Keratinocyte (primary cell): Measurements from ENCODE around the gene BABAM2. TPM values are rescaled to one million over a fixed set of nuclear protein-coding genes. Genes with fewer than 3 reads are reported as not detected.

ENCODE experiments used
- DNase-seq: peaks from one replicate; pipeline ENCODE4 v3.0.0-alpha.2; 2011; ENCODE audit warnings: low read depth, missing footprints, low spot score
- FAIRE-seq: peaks from 2 replicates; lab custom pipeline; 2011; peaks lifted over from hg19 to GRCh38; lab: Jason Lieb, UNC
- H2AFZ ChIP-seq: 2 replicates; pipeline ENCODE4 v1.6.0; 2012; ENCODE audit warnings: low read length, control low read depth, inconsistent platforms; ENCODE audit not compliant: control insufficient read depth
- H3K27ac ChIP-seq: 2 replicates; pipeline ENCODE4 v1.5.1; 2011; ENCODE audit warnings: low read length; ENCODE audit not compliant: control insufficient read depth, insufficient read depth
- H3K27me3 ChIP-seq: 3 replicates; pipeline ENCODE4 v1.6.0; 2011; ENCODE audit warnings: low read length; ENCODE audit not compliant: control insufficient read depth, insufficient read depth; ENCODE audit errors: extremely low read depth
- H3K36me3 ChIP-seq, 2 experiments: 2 replicates in 1 of 2; 3 replicates in 1 of 2; pipeline ENCODE4 v1.5.1; 2011; ENCODE audit warnings: low read length in 2 of 2, mild to moderate bottlenecking in 1 of 2; ENCODE audit not compliant: control insufficient read depth in 2 of 2, insufficient read depth in 2 of 2; ENCODE audit errors: extremely low read depth in 1 of 2
- H3K4me1 ChIP-seq: 3 replicates; pipeline ENCODE4 v1.5.1; 2011; ENCODE audit warnings: low read length; ENCODE audit not compliant: control insufficient read depth, insufficient read depth; ENCODE audit errors: extremely low read depth
- H3K4me2 ChIP-seq: 3 replicates; pipeline ENCODE4 v1.6.0; 2011; ENCODE audit warnings: low read depth, low read length; ENCODE audit not compliant: control insufficient read depth, insufficient read depth; ENCODE audit errors: extremely low read depth
- H3K4me3 ChIP-seq, 3 experiments: fragments of 200-600 bp in 1 of 3; sonication (generic) in 1 of 3; 2 replicates in 2 of 3; 3 replicates in 1 of 3; pipeline ENCODE4 v1.5.1; 2011 to 2016; ENCODE audit warnings: low read length in 3 of 3, mild to moderate bottlenecking in 3 of 3, control low read depth in 2 of 3, inconsistent platforms in 1 of 3, low read depth in 1 of 3, mixed read lengths in 1 of 3, mixed run types in 1 of 3, moderate library complexity in 1 of 3; ENCODE audit not compliant: control insufficient read depth in 2 of 3, insufficient read depth in 2 of 3; ENCODE audit errors: extremely low read depth in 1 of 3
- H3K79me2 ChIP-seq: 2 replicates; pipeline ENCODE4 v1.6.0; 2012; ENCODE audit warnings: low read length; ENCODE audit not compliant: control insufficient read depth, insufficient read depth
- H3K9ac ChIP-seq: 3 replicates; pipeline ENCODE4 v1.6.0; 2011; ENCODE audit warnings: low read length; ENCODE audit not compliant: control insufficient read depth, insufficient read depth; ENCODE audit errors: extremely low read depth
- H3K9me1 ChIP-seq: 3 replicates; pipeline ENCODE4 v1.6.0; 2011; ENCODE audit warnings: low read length; ENCODE audit not compliant: control insufficient read depth, insufficient read depth; ENCODE audit errors: extremely low read depth
- H3K9me3 ChIP-seq: 2 replicates; pipeline ENCODE4 v1.5.1; 2012; ENCODE audit warnings: low read depth, low read length; ENCODE audit not compliant: control insufficient read depth
- H4K20me1 ChIP-seq: 3 replicates; pipeline ENCODE4 v1.6.0; 2011; ENCODE audit warnings: low read length; ENCODE audit not compliant: control insufficient read depth, insufficient read depth; ENCODE audit errors: extremely low read depth
- CTCF ChIP-seq, 3 experiments: IDR thresholded peaks in 1 of 3; conservative IDR thresholded peaks in 1 of 3; optimal IDR thresholded peaks in 1 of 3; 2 replicates in 2 of 3; 3 replicates in 1 of 3; pipeline versions ENCODE3 to v1.5.1; 2011; ENCODE audit warnings: low read length in 3 of 3, mild to moderate bottlenecking in 3 of 3, moderate library complexity in 2 of 3, control low read depth in 1 of 3, inconsistent platforms in 1 of 3; ENCODE audit not compliant: insufficient read depth in 2 of 3; ENCODE audit errors: extremely low read depth in 1 of 3
- EZH2 ChIP-seq: IDR thresholded peaks from one replicate; pipeline ENCODE4 v1.6.1; 2012; ENCODE audit warnings: inconsistent platforms, mild to moderate bottlenecking, low read length, moderate library complexity
- dilution Hi-C: fragments of 300-500 bp; cut with MboI; formaldehyde crosslinking; loops from one replicate; pipeline ENCODE4 v1.7.0; 2020; ENCODE audit warnings: low sequenced_read_pairs; ENCODE audit not compliant: extremely low pct_ligation_motif_present
- polyA plus RNA-seq, 5 experiments: library from polyadenylated mRNA; depleted of rRNA in 3 of 5; stranded (reverse) in 3 of 5; stranded (forward) in 1 of 5; unstranded in 1 of 5; fragments of >200 nt; gene quantifications; 1 replicate in 1 of 5; 2 replicates in 3 of 5; 3 replicates in 1 of 5; pipeline versions ENCODE4 v1.2.1 to v1.2.3, GENCODE V29; 2011 to 2012; ENCODE audit warnings: missing spikeins in 2 of 5, low read depth in 1 of 5, low replicate concordance in 1 of 5

BABAM2 gene
- polyA plus RNA-seq, 1 donor (not counting 4 experiments of a cell fraction or from before 2014, with no cell fraction given) = 29.8 TPM

DNA sequence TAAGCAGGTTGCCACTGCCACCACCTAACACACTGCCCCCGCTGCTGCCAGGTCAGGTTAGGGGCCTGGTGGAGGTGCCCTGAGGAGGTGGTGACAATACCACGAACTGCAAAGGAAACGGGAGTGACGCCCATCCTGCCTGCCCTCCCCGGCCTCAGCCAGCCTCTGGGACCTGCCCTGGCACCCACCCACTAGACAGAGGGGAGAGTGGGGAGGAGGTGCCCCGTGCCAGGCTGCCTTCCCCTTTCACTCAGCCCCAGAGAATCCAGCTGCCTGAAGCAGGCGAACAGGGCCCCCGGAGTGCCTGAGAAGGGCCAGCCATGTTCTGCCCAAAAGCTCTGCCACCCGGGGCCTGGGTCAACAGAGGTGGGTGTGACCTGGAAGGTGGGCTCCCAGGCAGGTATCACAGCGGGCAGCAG lies 457.6 kb downstream of the BABAM2 start:
- H3K4me2 ChIP-seq = no peak overlapping the region
- no peaks in the 10 kb centered on the region for H4K20me1 ChIP-seq
- H3K27me3 ChIP-seq = no peaks in the 10 kb centered on the region
- no peak for DNase-seq
- H3K9ac ChIP-seq = no peak overlapping the region
- H3K36me3 ChIP-seq = no peaks in the 10 kb centered on the region
- TF ChIP-seq CTCF (optimal IDR thresholded peaks at IDR 0.05 in 1 of 3, IDR thresholded peaks at IDR 0.05 in 1 of 3, conservative IDR thresholded peaks at IDR 0.05 in 1 of 3; ENCODE audit: extremely low read depth in 1 of 3, insufficient read depth in 2 of 3, low read length in 3 of 3) = no peak
- no peak for TF ChIP-seq EZH2
- H3K27ac ChIP-seq = no peak overlapping the region
- no peaks in the 10 kb centered on the region for H3K79me2 ChIP-seq
- H2AFZ ChIP-seq = no peak overlapping the region
- FAIRE-seq = no peak
- no peaks in the 10 kb centered on the region for H3K9me1 ChIP-seq
- no peaks in the 10 kb centered on the region for H3K9me3 ChIP-seq
- no peak overlapping the region for H3K4me3 ChIP-seq
- H3K4me1 ChIP-seq = no peaks in the 10 kb centered on the region
- dilution Hi-C loops = no loop called here

- no peaks in the 10 kb centered on the region for H3K9me3 ChIP-seq
- no peaks in the 10 kb centered on the region for H3K79me2 ChIP-seq
- no peak overlapping the region for H3K4me3 ChIP-seq
- no peaks in the 10 kb centered on the region for H3K4me1 ChIP-seq
- H3K27ac ChIP-seq = no peak overlapping the region
- TF ChIP-seq CTCF (optimal IDR thresholded peaks at IDR 0.05 in 1 of 3, IDR thresholded peaks at IDR 0.05 in 1 of 3, conservative IDR thresholded peaks at IDR 0.05 in 1 of 3; ENCODE audit: extremely low read depth in 1 of 3, insufficient read depth in 2 of 3, low read length in 3 of 3) = no peak
- TF ChIP-seq EZH2 = no peak
- H3K4me2 ChIP-seq = no peak overlapping the region
- no peaks in the 10 kb centered on the region for H3K36me3 ChIP-seq
- H3K27me3 ChIP-seq = no peaks in the 10 kb centered on the region
- no peaks in the 10 kb centered on the region for H3K9me1 ChIP-seq
- FAIRE-seq (no peak), DNase-seq (no peak)
- dilution Hi-C loops = no loop called here
- H3K9ac ChIP-seq = no peak overlapping the region
- no peaks in the 10 kb centered on the region for H4K20me1 ChIP-seq
- H2AFZ ChIP-seq = no peak overlapping the region
Observed at GRCh38 chr2:28348921-28349320, 458.4 kb downstream of the BABAM2 start.
